PC-3 (cell line): ENCODE data around the gene KAT5. TPM values are rescaled to one million over a fixed set of nuclear protein-coding genes. Genes with fewer than 3 reads are reported as not detected.
"Not testable (repeated sequence)": the region's sequence is repeated elsewhere in the genome, so short reads cannot be mapped to it uniquely, and the experiment has no call there.

Experiments
- ATAC-seq: fragments of 200-7000 bp; cut with Tn5 transposase; 2 replicates; pipeline ENCODE4 v1.9.1; 2020; ENCODE audit warnings: mild to moderate bottlenecking, moderate library complexity
- BruUV-seq: library from RNA; stranded (reverse); fragments of 400-500 nt; replicated peaks from 2 replicates; lab custom pipeline; 2021; lab: Mats Ljungman, UMichigan
- CTCF ChIA-PET: fragments of 300-600 bp; sonication (Branson Sonifier 250); formaldehyde crosslinking; loops from one replicate; lab custom pipeline; 2022; ENCODE audit warnings: antibody characterized with exemption; lab: Charles Lee
- POLR2A ChIA-PET: fragments of 300-600 bp; sonication (Branson Sonifier 250); formaldehyde crosslinking; loops from one replicate; lab custom pipeline; 2022; ENCODE audit warnings: antibody characterized with exemption; ENCODE audit not compliant: unreplicated experiment; lab: Charles Lee
- DNase-seq: peaks from one replicate; pipeline ENCODE4 v3.0.0-alpha.2; 2015
- H2AFZ ChIP-seq: fragments of 300-600 bp; sonication (generic); 2 replicates; pipeline ENCODE4 v1.6.0; 2016; ENCODE audit warnings: antibody characterized with exemption, low read length
- H3F3A ChIP-seq: fragments of 300-600 bp; sonication (generic); one replicate; pipeline ENCODE4 v1.6.0; 2017; ENCODE audit warnings: antibody characterized with exemption, low read length, control low read depth, mild to moderate bottlenecking; ENCODE audit not compliant: unreplicated experiment
- H3K27ac ChIP-seq: fragments of 300-600 bp; sonication (generic); 2 replicates; pipeline ENCODE4 v1.5.1; 2016; ENCODE audit warnings: mild to moderate bottlenecking, low read length
- H3K27me3 ChIP-seq: fragments of 300-600 bp; sonication (generic); 2 replicates; pipeline ENCODE4 v1.6.1; 2016; ENCODE audit warnings: low read length, mixed read lengths
- H3K36me3 ChIP-seq: fragments of 300-600 bp; sonication (generic); 2 replicates; pipeline ENCODE4 v1.6.1; 2016; ENCODE audit warnings: low read depth, mixed run types, low read length, mixed read lengths
- H3K4me1 ChIP-seq: fragments of 300-600 bp; sonication (generic); 2 replicates; pipeline ENCODE4 v1.5.1; 2016; ENCODE audit warnings: low read length; ENCODE audit not compliant: insufficient read depth
- H3K4me2 ChIP-seq: fragments of 300-600 bp; sonication (generic); 2 replicates; pipeline ENCODE4 v1.6.0; 2016; ENCODE audit warnings: low read length
- H3K4me3 ChIP-seq: fragments of 300-600 bp; sonication (generic); 2 replicates; pipeline ENCODE4 v1.5.1; 2016; ENCODE audit warnings: mild to moderate bottlenecking, low read length, mixed read lengths
- H3K79me2 ChIP-seq: fragments of 300-600 bp; sonication (generic); 2 replicates; pipeline ENCODE4 v1.6.1; 2017; ENCODE audit warnings: low read length, mixed read lengths
- H3K9ac ChIP-seq: fragments of 300-600 bp; sonication (generic); 2 replicates; pipeline ENCODE4 v1.6.0; 2016; ENCODE audit warnings: mild to moderate bottlenecking, low read length
- H3K9me2 ChIP-seq: fragments of 300-600 bp; sonication (generic); replicated peaks from 2 replicates; pipeline ENCODE4 v1.6.1; 2016; ENCODE audit warnings: mixed run types, low read length, mixed read lengths
- H3K9me3 ChIP-seq: fragments of 300-600 bp; sonication (generic); 2 replicates; pipeline ENCODE4 v1.6.1; 2016; ENCODE audit warnings: low read length, mixed read lengths
- H4K20me1 ChIP-seq: fragments of 300-600 bp; sonication (generic); 2 replicates; pipeline ENCODE4 v1.6.1; 2016; ENCODE audit warnings: low read length, mixed read lengths
- EZH2 ChIP-seq: fragments of 300-600 bp; sonication (generic); IDR thresholded peaks from one replicate; pipeline ENCODE4 v1.6.1; 2017; ENCODE audit warnings: antibody characterized with exemption, mild to moderate bottlenecking, low read length; ENCODE audit not compliant: unreplicated experiment
- EZH2phosphoT487 ChIP-seq: fragments of 300-600 bp; sonication (generic); IDR thresholded peaks from 2 replicates; pipeline ENCODE4 v1.6.1; 2018; ENCODE audit warnings: mild to moderate bottlenecking, antibody characterized with exemption, low read length, borderline replicate concordance
- intact Hi-C: fragments of 100-400 bp; cut with micrococcal nuclease; formaldehyde crosslinking; loops from 2 replicates; pipeline ENCODE4 v1.9.0; 2023
- total RNA-seq: library from RNA; depleted of rRNA; stranded (reverse); fragments of >200 nt; gene quantifications from 2 replicates; pipeline ENCODE4 v1.2.3, GENCODE V29; 2014
- TF ChIP-seq, protein P1 (sequence below): fragments of 300-600 bp; sonication (generic); conservative IDR thresholded peaks from 2 replicates; pipeline ENCODE4 v1.5.1; 2017; ENCODE audit warnings: antibody characterized with exemption, low read depth, mild to moderate bottlenecking, low read length

KAT5 gene
- total RNA-seq, 1 experiment from 2014 or later, result 74.9 TPM

DNA sequence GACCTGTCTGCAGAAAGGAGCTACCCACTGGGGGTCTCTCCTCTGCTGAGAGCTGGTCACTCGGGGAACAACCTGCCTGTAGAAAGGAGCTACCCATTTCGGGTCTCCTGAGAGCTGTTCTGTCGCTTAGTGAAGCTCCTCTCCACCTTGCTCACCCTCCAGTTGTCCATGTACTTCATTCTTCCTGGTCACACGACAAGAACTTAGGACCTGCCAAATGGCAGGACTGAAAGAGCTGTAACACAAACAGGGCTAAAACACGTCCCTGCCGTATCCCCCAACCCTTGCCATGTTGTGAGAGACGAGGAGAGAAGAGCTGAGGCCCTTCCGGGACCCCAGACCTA lies 32.6 kb downstream of the KAT5 start:
- H3K27ac ChIP-seq, result no peak overlapping the region
- H3K4me2 ChIP-seq, result no peak overlapping the region
- ATAC-seq (no peak), DNase-seq (no peak)
- no peaks in the 10 kb centered on the region for H4K20me1 ChIP-seq
- TF ChIP-seq EZH2phosphoT487 (no peak), EZH2 (no peak)
- TF ChIP-seq, protein P1, sequence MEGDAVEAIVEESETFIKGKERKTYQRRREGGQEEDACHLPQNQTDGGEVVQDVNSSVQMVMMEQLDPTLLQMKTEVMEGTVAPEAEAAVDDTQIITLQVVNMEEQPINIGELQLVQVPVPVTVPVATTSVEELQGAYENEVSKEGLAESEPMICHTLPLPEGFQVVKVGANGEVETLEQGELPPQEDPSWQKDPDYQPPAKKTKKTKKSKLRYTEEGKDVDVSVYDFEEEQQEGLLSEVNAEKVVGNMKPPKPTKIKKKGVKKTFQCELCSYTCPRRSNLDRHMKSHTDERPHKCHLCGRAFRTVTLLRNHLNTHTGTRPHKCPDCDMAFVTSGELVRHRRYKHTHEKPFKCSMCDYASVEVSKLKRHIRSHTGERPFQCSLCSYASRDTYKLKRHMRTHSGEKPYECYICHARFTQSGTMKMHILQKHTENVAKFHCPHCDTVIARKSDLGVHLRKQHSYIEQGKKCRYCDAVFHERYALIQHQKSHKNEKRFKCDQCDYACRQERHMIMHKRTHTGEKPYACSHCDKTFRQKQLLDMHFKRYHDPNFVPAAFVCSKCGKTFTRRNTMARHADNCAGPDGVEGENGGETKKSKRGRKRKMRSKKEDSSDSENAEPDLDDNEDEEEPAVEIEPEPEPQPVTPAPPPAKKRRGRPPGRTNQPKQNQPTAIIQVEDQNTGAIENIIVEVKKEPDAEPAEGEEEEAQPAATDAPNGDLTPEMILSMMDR, result 0 out of 2 replicates have a peak, but pooled peaks have one; percentile 14
- no peaks in the 10 kb centered on the region for H3K79me2 ChIP-seq
- no peak overlapping the region for H2AFZ ChIP-seq
- intact Hi-C loops, result loop anchor here (1.0 kb wide), 1 partner anchor 74 kb away; no protein-coding TSS in a partner anchor
- no TSS peak for BruUV-seq
- no peaks in the 10 kb centered on the region for H3K36me3 ChIP-seq
- H3F3A ChIP-seq, result no peaks in the 10 kb centered on the region
- no peaks in the 10 kb centered on the region for H3K9me3 ChIP-seq
- no peak overlapping the region for H3K9ac ChIP-seq
- peaks cover 6% of the 10 kb centered on the region; the same call in 1 of the 2 replicates for H3K27me3 ChIP-seq
- ChIA-PET CTCF (interaction anchor here (0.5 to 0.7 kb wide), 4 partner anchors 25 to 73 kb away, joined by 3 to 7 read pairs (median 4); no protein-coding TSS in a partner anchor), POLR2A (interaction anchor here (0.6 kb wide), 1 partner anchor 10 kb away, joined by 12 read pairs; no protein-coding TSS in a partner anchor)
- no peaks in the 10 kb centered on the region for H3K4me1 ChIP-seq
- no peak overlapping the region for H3K4me3 ChIP-seq
- no peaks in the 10 kb centered on the region for H3K9me2 ChIP-seq

GRCh38 chr11:65745049-65745448 lies 33.0 kb downstream of the KAT5 start:
- H3K27ac ChIP-seq, result no peak overlapping the region
- H3K4me1 ChIP-seq, result no peaks in the 10 kb centered on the region
- intact Hi-C loops, result no loop called here
- no peaks in the 10 kb centered on the region for H3K79me2 ChIP-seq
- ATAC-seq (no peak), DNase-seq (no peak)
- H3K9me2 ChIP-seq, result no peaks in the 10 kb centered on the region
- H3K27me3 ChIP-seq, result peaks cover 9% of the 10 kb centered on the region; the same call in 1 of the 2 replicates
- H3K9ac ChIP-seq, result no peak overlapping the region
- no peaks in the 10 kb centered on the region for H3K36me3 ChIP-seq
- no TSS peak for BruUV-seq
- POLR2A ChIA-PET, result interaction anchor here (0.6 kb wide), 1 partner anchor 10 kb away, joined by 12 read pairs; no protein-coding TSS in a partner anchor
- no peaks in the 10 kb centered on the region for H3F3A ChIP-seq
- H2AFZ ChIP-seq, result no peak overlapping the region
- H3K9me3 ChIP-seq, result no peaks in the 10 kb centered on the region
- no peaks in the 10 kb centered on the region for H4K20me1 ChIP-seq
- CTCF ChIA-PET, result interaction anchor here (0.5 to 0.7 kb wide), 4 partner anchors 25 to 73 kb away, joined by 3 to 7 read pairs (median 4); no protein-coding TSS in a partner anchor
- H3K4me3 ChIP-seq, result no peak overlapping the region
- H3K4me2 ChIP-seq, result no peak overlapping the region
- TF ChIP-seq EZH2phosphoT487 (no peak), EZH2 (no peak)
- TF ChIP-seq, protein P1, result no peak

- BruUV-seq, H3K4me1 ChIP-seq, H4K20me1 ChIP-seq, CTCF ChIA-PET, POLR2A ChIA-PET, H3K9me3 ChIP-seq, ATAC-seq, H3K9me2 ChIP-seq, H3K27ac ChIP-seq, H3K9ac ChIP-seq, H3F3A ChIP-seq, H3K36me3 ChIP-seq, H3K27me3 ChIP-seq, H3K4me3 ChIP-seq, intact Hi-C loops, DNase-seq, H2AFZ ChIP-seq, H3K4me2 ChIP-seq, H3K79me2 ChIP-seq: not testable (repeated sequence)
Observed at GRCh38 chr11:65762169-65762568, 50.1 kb downstream of the KAT5 start.

GRCh38 chr11:65762816-65763215 lies 50.8 kb downstream of the KAT5 start:
- BruUV-seq, H3K27ac ChIP-seq, H3K79me2 ChIP-seq, POLR2A ChIA-PET, H3K27me3 ChIP-seq, H3K4me2 ChIP-seq, H3F3A ChIP-seq, ATAC-seq, H3K9me2 ChIP-seq, H3K9me3 ChIP-seq, H4K20me1 ChIP-seq, H3K9ac ChIP-seq, H3K4me3 ChIP-seq, intact Hi-C loops, CTCF ChIA-PET, H2AFZ ChIP-seq, DNase-seq, H3K4me1 ChIP-seq, H3K36me3 ChIP-seq: not testable (repeated sequence)
